GM18502 (cell line): ENCODE results near the gene ELF1.
"Not testable (repeated sequence)": the region's sequence is repeated elsewhere in the genome, so short reads cannot be mapped to it uniquely, and the experiment has no call there.

Experiments used
- ATAC-seq: cut with Tn5 transposase; IDR thresholded peaks from one replicate; pipeline ENCODE4 v1.9.1; 2021; ENCODE audit warnings: mild to moderate bottlenecking; ENCODE audit not compliant: unreplicated experiment, poor library complexity

ELF1 gene

DNA sequence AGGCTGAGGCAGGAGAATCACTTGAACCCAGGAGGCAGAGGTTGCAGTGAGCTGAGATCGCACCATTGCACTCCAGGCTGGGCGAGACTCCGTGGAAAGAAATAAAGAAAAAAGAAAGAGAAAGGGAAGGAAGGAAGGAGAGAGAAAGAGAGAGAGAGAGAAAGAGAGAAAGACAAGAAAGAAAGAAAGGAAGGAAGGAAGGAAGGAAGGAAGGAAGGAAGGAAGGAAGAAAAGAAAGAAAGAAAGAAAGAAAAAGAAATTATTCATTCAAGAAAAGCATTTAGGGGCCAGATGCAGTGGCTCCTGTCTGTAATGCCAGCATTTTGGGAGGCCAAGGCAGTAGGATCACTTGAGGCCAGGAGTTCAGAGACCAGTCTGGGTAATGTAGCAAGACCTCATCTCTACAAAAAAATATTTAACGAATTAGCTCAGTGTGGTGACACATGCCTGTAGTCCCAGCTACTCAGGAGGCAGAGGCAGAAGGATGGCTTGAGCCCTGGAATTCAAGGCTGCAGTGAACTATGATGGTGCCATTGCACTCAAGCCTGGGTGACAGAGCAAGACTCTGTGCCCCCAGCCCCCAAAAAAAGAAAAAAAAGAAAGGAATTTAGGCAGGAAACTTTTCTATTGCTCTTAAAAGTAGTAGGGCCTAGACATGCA, 109.4 kb downstream of the ELF1 start:
- not testable (repeated sequence) for ATAC-seq

DNA sequence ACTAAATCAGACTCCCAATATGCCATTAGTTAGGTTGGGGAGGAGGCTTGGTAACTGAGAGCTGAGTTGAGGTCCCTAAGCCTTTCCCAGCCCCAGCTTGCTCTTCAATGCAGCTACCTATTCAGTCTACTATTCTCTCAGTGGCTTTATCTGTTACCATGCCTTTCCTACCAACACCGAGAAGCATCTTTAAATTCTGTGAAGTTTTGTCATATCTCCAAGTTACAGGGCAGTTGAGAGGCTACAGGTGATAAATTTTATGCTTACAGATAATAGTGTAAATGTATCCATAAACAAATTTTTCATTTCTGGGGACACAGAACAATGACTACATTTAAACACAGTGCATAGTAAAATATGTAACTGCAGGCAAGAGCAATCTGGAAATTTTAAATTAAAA, 110.6 kb downstream of the ELF1 start:
- ATAC-seq, result no peak

DNA sequence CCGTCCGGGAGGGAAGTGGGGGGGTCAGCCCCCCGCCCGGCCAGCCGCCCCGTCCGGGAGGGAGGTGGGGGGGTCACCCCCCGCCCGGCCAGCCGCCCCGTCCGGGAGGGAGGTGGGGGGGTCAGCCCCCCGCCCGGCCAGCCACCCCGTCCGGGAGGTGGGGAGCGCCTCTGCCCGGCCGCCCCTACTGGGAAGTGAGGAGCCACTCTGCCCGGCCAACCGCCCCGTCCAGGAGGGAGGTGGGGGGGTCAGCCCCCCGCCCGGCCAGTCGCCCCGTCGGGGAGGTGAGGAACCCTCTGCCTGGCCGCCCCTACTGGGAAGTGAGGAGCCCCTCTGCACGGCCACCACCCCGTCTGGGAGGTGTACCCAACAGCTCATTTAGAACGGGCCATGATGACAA, 118.1 kb downstream of the ELF1 start:
- not testable (repeated sequence) for ATAC-seq

GRCh38 chr13:40900568-40900967, 118.5 kb downstream of the ELF1 start:
- ATAC-seq, result not testable (repeated sequence)

- ATAC-seq, result no peak
Observed at GRCh38 chr13:40897053-40897452, 122.1 kb downstream of the ELF1 start.

GRCh38 chr13:40895227-40896184, 123.6 kb downstream of the ELF1 start:
- ATAC-seq, result no peak

DNA sequence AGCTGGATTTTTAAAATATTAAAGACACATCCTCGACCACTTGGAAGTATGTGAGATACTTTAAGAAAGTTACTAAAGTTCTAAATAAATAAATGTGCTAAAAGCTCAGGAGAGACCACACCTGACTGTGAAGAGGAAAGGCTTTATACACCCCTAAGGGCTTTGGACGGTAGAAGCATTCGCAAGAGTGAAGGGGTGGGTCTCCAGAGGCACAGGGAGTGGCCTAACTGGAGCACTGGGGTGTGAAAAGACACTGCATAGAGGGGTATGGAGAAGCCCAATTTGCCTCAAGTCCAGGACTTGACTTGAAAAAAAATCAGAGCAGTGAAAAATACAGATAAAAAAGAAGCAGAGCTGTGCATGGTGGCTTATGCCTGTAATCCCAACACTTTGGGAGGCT, 125.5 kb downstream of the ELF1 start:
- not testable (repeated sequence) for ATAC-seq

DNA sequence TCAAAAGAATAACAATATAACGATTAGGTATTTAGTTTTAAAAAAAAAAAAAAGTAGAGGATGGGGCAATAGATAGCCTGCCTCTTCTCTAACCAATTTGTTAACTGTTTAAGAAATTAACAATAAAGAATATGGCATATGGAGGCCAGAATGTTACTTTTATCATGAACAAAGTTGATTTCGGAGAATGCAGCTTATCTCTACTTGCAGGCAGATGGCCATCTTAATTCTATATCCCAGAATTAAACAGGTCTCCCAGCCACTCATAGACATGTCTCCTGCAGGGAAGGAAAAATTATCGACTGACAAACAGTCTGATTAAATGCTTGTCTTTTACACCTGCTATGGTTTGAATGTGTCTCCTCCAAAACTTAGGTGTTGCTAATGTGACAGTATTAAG, 133.1 kb downstream of the ELF1 start:
- ATAC-seq, result no peak

DNA sequence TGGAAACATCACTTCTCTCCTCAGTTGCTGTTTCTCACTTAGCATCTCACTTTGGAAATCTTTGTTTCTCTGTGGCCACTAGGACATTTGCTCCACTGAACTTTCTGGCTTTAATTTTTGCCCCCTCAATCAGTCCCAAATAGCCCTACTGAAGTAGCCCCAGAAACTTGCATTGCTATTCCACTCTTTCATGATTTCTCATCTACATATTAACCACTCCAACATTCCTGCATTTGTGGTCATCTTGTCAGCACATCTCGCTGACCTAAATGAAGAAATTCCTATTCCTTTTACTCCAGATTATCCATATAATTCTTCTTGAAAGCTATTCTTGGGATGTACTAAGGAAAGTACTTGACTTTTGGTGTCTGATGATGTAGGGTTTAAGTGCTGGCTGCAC, 134.9 kb downstream of the ELF1 start:
- not testable (repeated sequence) for ATAC-seq
